ENCODE measurements around the gene PKP2.
"Not testable (repeated sequence)": the region's sequence is repeated elsewhere in the genome, so short reads cannot be mapped to it uniquely, and the experiment has no call there.

The PKP2 gene

DNA sequence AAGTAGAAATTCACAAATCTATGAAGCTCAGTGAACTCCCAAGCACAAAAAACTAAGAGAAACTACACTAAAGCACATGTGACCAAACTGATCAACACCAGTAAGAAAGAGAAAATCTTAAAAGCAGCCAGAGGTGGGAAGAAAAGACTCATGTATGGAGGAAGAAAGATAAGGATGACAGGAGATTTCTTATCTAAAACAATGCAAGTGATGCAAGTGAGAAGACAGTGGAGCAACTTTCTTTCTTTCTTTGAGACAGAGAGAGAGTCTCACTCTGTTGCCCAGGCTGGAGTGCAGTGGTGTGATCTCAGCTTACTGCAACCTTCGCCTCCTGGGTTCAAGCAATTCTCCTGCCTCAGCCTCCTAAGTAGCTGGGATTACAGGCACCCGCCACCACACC, 34.9 kb downstream of the PKP2 start:
- not testable (repeated sequence) for DNase-seq (ENCODE audit: low read depth)

DNA sequence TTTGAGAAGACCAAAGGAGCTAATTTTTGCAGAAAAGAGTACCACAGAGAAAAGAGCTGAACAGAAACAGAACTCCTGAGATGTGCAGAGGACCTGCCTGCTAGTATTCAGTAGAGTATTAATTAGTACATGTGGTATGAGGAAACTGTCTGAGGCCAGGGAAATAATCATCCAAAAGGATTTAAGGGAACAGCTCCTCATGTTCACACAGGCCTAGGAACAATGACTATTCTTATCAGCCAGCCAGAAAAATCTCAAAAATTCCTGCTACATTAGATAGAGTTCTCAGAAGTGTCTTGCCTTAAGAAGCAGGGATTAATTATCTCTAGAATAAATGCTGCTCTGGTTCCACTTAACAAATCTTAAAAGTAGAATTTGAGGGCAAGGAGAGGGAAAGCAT, 36.4 kb downstream of the PKP2 start:
- DNase-seq (ENCODE audit: low read depth) = no peak

DNA sequence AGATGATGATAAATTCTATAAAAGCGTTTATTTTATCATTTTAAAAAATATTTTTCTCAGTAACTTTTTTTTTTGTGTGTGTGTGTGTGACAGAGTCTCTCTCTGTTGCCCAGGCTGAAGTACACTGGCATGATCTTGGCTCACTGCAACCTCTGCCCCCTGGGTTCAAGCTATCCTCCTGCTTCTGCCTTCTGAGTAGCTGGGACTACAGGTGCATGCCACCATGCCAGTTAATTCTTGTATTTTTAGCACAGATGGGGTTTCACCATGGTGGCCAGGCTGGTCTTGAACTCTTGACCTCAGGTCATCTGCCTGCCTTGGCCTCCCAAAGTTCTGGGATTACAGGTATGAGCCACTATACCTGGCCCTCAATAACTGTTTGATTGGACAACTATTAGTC, 37.2 kb downstream of the PKP2 start:
- DNase-seq (ENCODE audit: low read depth) = no peak

DNA sequence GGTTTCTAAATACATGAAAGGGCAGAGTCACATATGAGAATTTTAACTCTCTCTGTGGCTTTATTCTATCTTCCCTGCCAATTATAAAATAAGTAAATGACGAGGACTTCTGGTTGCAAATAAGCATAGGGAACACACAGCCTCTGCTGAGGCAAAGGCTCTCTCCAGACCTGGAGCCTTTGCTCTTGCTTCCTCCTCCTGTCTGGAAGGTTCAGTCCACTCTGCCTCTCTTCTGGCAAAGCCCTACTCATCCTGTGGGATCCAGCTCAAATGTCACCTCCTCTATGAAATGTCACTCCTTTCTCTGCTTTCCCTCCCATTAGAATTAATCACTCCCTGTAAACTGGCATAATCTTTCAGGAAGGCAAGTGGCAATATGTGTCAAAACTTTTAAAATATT, 41.9 kb downstream of the PKP2 start:
- no peak for DNase-seq (ENCODE audit: low read depth)

DNA sequence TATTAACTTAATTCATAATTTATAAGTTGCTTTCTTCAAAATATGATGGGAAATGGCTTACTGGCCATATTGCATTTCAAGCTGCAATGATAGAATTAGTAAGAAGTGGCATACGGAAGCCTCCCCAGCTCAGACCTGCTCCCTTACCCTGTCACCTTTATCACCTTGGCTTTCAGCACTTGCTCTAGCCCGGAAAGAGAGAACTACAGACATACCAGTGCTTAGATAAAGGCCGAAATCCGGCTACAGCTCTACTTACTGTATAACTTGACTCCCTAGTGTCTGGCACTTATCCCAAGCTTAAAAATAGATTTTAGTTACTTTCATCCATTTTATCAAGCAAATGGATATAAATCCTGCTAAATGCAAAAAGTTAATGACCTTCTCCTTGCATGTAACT, 42.5 kb downstream of the PKP2 start:
- no peak for DNase-seq (ENCODE audit: low read depth)

DNA sequence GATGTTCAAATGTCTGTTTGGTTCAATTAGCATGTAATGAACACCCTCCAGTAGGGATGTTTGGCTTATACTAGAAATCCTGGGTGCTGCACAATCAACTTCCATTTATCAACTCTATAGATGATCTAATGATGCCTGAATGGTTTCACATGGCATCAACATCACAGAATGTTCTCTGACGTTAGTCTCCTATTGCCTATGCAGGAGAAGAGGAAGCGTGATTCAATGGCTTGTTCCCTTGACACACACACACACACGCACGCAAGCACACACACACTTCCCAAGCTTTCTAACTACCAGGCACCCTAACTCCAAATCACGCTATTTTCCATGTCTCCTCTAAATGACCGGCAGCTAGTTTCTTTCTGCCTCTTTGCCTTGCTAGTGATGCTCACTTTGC, 49.3 kb downstream of the PKP2 start:
- DNase-seq (ENCODE audit: low read depth) = no peak

DNA sequence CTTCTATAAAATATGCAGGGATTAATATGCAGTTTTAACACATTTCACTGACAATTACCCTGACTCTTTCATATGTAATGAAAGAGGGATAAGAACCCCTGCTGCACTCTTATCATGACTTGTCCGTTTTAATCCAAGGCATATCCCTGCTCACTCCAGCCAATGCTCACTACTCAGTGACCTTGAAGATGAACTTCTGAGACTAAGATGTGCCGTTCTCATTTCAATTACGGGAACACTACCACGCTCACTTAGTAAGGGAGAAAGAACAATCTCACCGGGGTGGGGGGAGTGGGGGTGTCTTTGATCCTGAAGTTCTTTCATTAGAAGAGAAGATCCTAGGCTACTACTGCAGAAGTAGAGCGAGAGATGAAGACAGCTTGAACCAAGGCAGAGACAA, 50.5 kb downstream of the PKP2 start:
- no peak for DNase-seq (ENCODE audit: low read depth)

DNA sequence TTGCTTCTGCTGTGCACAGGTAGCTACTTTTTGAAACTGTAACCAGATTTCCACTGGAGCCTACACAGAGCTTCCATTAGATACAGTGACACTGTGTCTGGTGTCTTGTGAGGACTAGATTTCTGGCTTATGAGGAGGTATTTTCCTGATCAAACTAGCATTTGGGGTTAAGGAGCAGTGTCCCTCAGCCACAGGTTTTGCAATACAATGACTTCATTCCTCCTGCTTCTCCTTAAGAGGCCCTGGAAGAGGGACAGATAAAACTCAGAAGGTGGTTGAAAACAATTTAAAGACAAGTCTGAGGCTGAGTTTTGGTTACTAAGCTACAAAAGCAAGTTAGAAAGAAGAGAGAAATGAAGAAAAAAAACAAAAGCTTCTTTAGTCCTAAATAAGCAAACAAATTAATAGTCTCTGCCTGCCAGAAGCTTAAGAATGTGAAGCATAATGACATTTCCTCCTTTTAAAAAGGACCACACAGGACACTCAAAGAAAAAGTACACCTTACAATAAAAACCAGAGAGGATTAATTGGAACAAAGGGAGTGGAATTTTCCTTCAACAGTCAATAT, 53.0 kb downstream of the PKP2 start:
- DNase-seq (ENCODE audit: low read depth) = no peak

DNA sequence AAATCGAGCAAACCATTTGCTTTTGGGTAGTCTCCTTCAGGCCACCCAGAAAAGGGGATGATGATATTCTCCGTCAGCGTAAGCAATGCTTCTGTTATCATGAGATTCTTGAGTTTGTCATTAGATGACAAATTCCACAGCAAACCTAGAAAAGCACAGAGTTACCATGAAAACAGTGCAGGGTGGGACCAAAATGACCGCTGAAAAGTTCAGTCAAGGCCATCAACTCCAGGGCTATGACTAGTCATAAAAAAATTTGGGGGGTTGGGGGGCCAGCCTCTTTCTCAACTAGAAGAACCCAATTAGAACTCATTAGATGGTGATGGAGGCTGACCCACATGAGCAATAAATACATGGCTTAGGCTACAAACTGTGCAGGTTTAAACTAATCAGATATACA, 55.5 kb downstream of the PKP2 start:
- no peak for DNase-seq (ENCODE audit: low read depth)

DNA sequence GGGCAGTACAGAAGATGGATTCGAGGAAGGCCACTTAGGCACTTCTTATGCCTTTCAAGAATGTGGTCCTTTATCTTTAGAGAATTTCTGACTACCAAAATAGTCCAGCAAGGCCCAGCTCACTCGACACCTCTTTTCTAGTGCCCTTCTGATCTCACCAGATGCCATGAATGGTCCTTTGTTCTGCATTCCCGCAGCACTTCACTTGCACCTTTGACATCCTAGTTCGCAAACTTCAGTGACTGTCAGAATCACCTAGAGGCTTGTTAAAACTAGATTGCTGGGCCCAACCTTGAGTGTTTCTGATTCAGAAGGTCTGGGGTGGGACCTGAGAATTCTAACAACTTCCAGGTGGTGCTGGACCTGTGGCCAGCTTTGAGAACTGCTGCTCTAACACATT, 56.7 kb downstream of the PKP2 start:
- DNase-seq (ENCODE audit: low read depth) = no peak

DNA sequence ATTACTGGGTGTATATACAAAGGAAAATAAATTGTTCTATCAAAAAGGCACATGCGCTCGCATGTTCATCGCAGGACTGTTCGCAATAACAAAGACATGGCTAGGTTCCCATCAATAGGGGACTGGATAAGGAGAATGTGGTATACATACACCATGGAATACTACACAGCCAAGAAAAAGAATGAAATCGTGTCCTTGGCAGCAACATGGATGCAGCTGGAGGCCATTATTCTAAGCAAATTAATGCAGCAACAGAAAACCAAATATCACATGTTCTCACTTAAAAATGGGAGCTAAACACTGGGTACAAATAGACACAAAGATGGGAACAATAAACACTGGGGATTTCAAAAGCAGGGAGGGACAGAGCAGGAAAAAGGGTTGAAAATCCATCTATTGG, 58.6 kb downstream of the PKP2 start:
- no peak for DNase-seq (ENCODE audit: low read depth)

DNA sequence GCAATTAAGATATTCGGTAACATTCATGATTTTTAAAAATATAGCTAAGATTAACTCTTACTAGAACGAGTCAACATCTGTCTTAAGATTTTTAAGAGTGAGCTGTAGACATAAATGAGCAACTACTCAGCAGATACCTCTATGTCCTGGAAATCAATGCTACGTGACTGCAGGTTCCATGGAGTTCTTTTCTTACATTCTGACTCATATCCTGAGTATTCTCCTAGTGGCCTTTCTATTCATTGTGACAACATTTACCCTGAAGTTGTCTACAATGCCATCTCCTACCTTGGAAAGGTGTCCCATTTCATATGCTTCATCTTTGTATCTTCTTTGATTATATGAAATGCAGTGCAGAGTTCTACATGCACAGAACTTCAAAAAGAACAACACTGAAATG, 59.9 kb downstream of the PKP2 start:
- DNase-seq (ENCODE audit: low read depth) = no peak

DNA sequence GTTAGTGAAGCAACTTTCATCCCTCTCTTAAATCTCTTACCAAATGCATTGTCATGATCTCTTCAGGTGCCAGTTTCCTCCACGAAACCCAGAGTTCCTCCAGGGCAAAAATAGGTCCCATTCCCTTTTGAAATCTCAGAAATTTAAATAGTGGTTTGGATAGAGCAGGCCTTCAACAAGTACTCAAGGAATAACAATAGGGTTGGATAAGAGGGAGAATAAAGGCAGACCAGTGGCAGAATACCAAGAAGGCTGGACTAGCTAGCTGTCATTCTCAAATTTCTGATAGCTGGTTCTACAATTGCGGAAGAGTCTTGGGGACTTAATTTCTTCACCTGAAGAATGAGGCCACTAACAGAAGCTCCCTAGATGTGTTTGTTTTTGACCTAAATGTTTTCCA, 62.5 kb downstream of the PKP2 start:
- no peak for DNase-seq (ENCODE audit: low read depth)

DNA sequence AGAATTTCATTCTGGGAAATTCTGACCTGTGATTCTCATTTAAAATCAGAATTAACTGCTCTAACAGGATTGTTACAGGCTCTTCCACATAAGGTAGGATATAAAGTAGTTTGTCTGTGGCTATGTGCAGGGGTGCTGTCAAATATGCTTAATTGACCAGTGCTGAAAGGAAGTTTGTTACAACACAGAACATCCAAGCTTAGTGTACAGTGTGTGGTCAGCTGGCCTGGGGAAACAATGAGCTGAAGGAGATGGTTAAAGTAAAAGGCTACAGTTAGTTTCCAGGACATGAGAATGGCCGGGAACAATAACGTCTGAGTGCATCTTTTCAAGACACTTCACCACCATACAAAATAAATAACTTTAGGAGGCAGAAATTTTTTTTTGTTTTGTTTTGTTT, 68.0 kb downstream of the PKP2 start:
- DNase-seq (ENCODE audit: low read depth) = no peak

DNA sequence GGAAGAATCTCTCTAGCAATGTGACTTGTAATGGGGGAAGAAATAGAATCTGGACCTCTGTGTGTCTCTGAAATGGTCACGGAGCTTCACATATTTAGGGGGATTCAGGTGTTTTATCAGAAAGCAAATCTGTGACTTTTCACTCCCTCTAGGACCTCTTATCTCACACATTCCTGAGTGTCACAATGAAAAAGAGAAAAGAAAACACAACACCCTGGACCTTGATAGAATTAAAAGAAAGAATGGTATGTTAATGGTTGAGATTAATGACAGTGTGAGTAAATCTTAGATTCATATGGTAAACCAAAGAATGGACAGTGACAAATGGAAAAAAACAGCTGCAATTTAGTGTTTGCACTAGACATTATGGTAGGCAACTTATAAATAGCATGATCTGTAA, 68.5 kb downstream of the PKP2 start:
- no peak for DNase-seq (ENCODE audit: low read depth)

DNA sequence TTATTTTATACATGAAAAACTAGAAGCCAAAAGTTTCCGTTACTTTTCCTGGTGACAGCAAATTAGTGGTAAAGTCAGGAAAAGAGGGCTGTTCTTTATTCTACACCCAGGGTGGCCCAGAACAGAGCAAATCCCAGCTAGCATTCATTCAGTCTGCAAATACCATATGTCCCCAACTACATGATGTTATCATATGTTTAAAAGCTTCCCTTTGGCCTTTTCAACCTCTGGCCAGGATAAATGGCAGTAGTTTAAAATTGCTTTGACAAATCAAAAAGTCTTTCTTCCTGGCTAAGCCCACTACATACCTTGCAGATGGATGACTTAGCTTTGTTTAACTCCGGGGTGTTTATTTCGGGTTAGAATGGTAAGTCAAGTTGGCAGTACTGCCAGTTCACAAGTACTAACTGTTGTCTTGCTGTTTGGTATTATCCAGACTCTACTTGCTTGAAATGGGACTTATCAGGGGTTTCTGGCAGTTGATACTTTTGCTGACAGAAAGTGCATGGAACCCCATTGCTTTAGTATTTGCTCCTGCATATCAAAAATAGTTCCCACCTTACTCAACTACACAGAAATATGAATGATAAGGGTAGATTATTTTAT, 69.7 kb downstream of the PKP2 start:
- DNase-seq (ENCODE audit: low read depth) = no peak

DNA sequence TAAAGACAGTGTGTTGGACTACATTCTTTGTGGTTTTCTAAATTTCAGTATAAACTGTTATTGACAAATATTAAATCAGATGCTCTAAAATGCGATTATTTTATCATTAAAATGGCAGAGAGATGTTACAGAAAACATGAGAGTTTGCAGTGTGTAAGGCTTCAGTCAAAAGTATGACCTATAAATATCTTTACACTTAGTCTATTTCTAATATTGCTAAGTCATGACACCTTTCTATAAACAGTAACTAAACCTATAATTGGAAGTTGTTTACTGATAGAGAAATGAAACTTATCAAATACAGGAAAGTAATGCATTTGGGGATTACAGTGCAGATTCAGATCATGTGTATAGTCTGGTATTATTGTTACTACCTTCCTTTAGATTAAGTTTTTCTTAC, 72.0 kb downstream of the PKP2 start:
- DNase-seq (ENCODE audit: low read depth) = no peak

DNA sequence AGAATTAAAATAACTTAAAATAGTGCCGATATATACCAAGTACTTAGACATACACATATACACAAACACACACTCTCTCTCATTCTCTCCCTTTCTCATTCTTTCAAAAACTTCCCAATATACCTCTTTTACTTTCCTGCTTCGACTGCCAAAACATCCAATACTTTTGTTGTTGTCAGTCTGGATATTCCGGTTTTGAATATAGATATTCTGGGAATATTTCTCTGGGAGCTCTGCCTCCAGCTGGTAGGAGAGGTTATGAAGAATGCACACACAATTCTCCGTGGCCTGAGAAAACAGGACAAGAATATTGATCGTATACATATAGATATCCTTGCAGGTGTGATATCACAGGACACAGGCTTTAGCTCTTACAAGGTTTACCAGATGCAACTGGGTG, 74.2 kb downstream of the PKP2 start:
- no peak for DNase-seq (ENCODE audit: low read depth)

DNA sequence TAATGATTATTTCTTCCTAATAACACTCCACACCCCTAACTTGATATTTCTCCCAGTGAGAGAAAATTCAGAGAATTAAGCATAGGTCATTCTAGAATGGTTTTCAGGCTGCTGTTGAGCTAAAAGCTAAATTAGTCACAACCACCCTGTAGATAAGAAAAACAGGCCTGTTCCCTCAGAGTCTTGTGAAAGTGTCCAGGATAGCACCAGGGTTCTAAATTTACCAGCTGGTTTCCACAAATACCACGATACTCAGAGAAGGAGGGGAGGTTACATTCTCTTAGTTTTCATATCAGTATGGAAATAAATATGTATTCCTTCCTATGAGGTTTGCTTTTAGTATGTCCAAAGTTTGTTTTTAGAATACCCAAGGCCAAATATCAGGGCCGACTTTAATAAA, 74.9 kb downstream of the PKP2 start:
- no peak for DNase-seq (ENCODE audit: low read depth)

DNA sequence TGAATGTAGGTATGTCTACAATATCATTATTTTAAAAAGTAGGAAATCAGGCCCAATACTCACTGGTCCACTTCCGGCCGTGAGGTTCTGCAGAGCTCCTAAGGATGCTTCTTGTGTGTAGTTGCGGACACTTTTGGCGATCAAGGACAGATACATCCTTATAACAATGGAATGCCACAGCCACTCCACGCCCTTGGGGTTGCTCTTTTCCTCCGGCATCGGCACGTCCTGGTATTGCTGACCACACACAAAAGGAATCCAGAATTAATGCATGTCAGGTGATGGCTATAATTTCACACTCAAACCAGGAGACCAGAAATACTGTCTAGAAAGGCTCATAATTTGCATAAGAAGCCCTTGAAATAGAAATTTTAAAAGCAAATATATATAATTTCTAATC, 75.3 kb downstream of the PKP2 start:
- DNase-seq (ENCODE audit: low read depth) = no peak

DNA sequence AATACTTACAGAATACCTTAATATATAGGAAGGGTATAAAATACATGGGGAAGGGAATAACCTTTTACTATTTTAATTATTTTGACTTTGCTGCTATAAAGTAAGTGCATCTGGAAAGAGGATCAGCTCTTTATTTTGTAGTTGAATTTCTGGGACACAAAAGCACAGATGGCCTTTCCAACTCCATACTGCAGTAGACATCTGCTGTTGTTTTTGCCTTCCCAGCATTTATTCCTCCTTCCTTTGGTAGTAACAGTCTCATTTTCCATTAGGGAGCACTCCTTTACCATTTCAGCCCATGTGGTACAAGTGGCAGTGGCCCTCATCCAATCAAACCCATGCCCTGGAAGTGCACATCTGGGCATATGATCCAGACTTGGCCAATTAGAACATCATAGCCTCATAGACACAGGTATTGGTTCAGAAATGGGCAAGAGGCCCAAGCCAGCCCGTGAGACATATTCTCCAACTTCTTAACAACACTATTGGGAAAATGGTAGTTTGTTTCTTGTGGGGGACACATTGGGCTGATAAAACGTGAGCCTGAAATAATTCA, 76.1 kb downstream of the PKP2 start:
- DNase-seq (ENCODE audit: low read depth) = no peak

DNA sequence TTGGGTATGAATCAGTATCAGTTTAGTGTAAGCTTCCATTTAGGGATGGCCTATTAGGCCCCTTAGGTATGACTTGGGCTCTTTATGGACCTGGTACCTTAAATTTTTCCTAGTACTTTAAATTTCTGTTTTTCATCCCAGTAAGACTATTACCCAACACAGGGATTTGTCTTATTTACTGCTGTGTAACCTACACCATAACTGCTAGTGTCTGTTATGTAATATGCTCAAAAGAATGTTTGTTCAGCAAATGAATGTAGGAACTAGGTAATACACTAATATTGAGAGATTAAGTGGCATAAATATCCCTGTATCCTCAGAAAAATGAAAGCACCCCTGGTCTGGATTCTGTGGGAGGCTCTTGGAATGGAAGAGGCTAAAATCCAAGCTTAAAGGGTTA, 77.2 kb downstream of the PKP2 start:
- DNase-seq (ENCODE audit: low read depth) = no peak

DNA sequence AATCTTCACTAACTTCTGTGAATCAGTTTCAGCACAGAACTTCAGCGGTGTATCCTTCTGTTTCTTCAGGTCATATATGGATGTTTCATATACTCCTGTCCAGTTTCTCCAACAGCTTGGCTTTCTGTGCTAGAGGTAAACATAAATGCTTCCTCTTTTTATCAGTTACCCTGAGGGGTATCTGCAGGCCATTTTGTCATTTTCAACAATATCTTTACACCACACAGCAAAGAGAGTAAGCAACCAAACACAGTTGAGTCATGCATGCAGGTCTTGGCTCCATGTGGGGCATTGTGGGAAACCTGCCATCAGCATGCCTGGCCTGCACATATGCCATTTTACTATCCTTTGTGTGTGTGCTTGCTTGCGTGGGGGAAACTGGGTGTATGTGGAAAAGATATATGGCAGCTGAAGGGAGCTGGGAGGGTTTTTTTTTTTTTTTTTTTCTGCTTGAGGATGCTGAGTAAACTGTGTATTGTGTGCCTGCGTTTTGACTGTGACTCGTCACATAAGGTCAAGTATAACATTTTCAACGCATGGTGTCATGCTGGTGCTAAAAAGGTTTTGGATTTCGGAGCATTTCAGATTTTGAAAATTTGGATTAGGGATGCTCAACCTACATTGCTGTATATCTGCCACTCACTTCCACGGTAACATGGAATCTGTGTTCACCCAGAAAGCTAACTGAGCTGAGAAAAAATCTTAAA, 84.7 kb downstream of the PKP2 start:
- DNase-seq (ENCODE audit: low read depth) = no peak

DNA sequence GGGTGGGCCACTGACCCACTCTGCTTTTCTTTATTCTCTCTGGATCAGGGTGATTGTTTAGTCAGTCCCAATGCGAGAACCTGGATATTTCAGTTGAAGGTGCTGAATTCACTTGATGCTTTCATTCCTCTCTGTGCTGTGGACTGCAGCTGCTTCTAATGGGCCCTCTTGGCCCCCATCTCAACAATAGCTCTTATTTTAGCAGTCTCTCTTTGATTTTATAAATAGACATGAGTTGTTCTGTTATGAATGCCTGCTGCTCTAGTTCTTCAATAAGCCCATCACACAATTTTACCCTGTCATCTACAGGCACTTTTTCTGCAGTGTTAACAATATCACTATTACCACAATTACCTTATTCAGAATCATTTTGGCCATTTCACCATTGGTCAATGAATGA, 86.7 kb downstream of the PKP2 start:
- no peak for DNase-seq (ENCODE audit: low read depth)
